ENCODE measurements around the gene CNP.

DNA sequence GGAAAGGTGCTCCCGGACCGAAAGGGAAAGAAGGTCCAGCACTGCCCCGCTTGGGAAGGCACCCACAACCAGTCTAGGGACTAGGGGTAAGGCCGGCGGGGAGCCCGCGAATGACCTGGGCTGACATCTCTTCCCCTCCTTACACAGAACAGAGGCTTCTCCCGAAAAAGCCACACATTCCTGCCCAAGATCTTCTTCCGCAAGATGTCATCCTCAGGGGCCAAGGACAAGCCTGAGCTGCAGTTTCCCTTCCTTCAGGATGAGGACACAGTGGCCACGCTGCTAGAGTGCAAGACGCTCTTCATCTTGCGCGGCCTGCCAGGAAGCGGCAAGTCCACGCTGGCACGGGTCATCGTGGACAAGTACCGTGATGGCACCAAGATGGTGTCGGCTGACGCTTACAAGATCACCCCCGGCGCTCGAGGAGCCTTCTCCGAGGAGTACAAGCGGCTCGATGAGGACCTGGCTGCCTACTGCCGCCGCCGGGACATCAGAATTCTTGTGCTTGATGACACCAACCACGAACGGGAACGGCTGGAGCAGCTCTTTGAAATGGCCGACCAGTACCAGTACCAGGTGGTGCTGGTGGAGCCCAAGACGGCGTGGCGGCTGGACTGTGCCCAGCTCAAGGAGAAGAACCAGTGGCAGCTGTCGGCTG is 1.5 kb downstream of the CNP start:
- TF ChIP-seq, protein P1, sequence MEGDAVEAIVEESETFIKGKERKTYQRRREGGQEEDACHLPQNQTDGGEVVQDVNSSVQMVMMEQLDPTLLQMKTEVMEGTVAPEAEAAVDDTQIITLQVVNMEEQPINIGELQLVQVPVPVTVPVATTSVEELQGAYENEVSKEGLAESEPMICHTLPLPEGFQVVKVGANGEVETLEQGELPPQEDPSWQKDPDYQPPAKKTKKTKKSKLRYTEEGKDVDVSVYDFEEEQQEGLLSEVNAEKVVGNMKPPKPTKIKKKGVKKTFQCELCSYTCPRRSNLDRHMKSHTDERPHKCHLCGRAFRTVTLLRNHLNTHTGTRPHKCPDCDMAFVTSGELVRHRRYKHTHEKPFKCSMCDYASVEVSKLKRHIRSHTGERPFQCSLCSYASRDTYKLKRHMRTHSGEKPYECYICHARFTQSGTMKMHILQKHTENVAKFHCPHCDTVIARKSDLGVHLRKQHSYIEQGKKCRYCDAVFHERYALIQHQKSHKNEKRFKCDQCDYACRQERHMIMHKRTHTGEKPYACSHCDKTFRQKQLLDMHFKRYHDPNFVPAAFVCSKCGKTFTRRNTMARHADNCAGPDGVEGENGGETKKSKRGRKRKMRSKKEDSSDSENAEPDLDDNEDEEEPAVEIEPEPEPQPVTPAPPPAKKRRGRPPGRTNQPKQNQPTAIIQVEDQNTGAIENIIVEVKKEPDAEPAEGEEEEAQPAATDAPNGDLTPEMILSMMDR (IDR thresholded peaks at IDR 0.05): no peak
- TF ChIP-seq POLR2A (IDR thresholded peaks at IDR 0.05): no peak
